ENCODE results near the gene SLC24A5. TPM values are rescaled to one million over a fixed set of nuclear protein-coding genes. Genes with fewer than 3 reads are reported as not detected.

Gene SLC24A5
- total RNA-seq, 4 donors from 2014 or later = 3.9 to 13.0 (median 6.9) TPM

- Histone ChIP-seq H3K9me3 (no peaks in the 10 kb centered on the region), H3K27me3 (peaks cover 7% of the 10 kb centered on the region), H3K4me1 (peaks cover 3% of the 10 kb centered on the region), H3K27ac (no peak within 1 kb of the TSS), H3K36me3 (no peaks in the 10 kb centered on the region), H3K4me3 (no peak within 1 kb of the TSS)
- 11% methylated on average over 31 of the region's 31 CpGs for WGBS
- TF ChIP-seq EP300 (IDR thresholded peaks at IDR 0.05) = no peak
- no peak for TF ChIP-seq CTCF (IDR thresholded peaks at IDR 0.05)
- TF ChIP-seq POLR2AphosphoS5 (IDR thresholded peaks at IDR 0.05) = no peak
- no peak for TF ChIP-seq POLR2A (IDR thresholded peaks at IDR 0.05)
- no peak for DNase-seq (ENCODE audit: low spot score in 2 of 2)
Observed at GRCh38 chr15:48191574-48192225, 70.9 kb downstream of the SLC24A5 start, which contains the start of gene CTXN2. TSS of gene CTXN2 (plus strand) at chr15:48191665. CDS start at chr15:48201301, 9,636 bp downstream.

Other genes starting within 250 kb of the SLC24A5 start
- 10 to 100 TPM in 1 of 4 donors, 1 to 10 TPM in 3; 3.4 to 16.3 (median 5.9) TPM for gene MYEF2, start 57.3 kb downstream of the SLC24A5 start, total RNA-seq
- gene CTXN2, start 70.7 kb downstream of the SLC24A5 start, total RNA-seq = not detected
- not detected for gene SLC12A1, start 85.3 kb downstream of the SLC24A5 start, total RNA-seq
- 10 to 100 TPM; 49.3 to 69.4 (median 64.2) TPM for gene DUT, start 210.4 kb downstream of the SLC24A5 start, total RNA-seq